PC-3 (cell line): Measurements from ENCODE around the gene GLMN. TPM values are rescaled to one million over a fixed set of nuclear protein-coding genes. Genes with fewer than 3 reads are reported as not detected.

Experiments used
- ATAC-seq: fragments of 200-7000 bp; cut with Tn5 transposase; 2 replicates; pipeline ENCODE4 v1.9.1; 2020; ENCODE audit warnings: mild to moderate bottlenecking, moderate library complexity
- BruUV-seq: library from RNA; stranded (reverse); fragments of 400-500 nt; replicated peaks from 2 replicates; lab custom pipeline; 2021; lab: Mats Ljungman, UMichigan
- CTCF ChIA-PET: fragments of 300-600 bp; sonication (Branson Sonifier 250); formaldehyde crosslinking; loops from one replicate; lab custom pipeline; 2022; ENCODE audit warnings: antibody characterized with exemption; lab: Charles Lee
- POLR2A ChIA-PET: fragments of 300-600 bp; sonication (Branson Sonifier 250); formaldehyde crosslinking; loops from one replicate; lab custom pipeline; 2022; ENCODE audit warnings: antibody characterized with exemption; ENCODE audit not compliant: unreplicated experiment; lab: Charles Lee
- DNase-seq: peaks from one replicate; pipeline ENCODE4 v3.0.0-alpha.2; 2015
- H2AFZ ChIP-seq: fragments of 300-600 bp; sonication (generic); 2 replicates; pipeline ENCODE4 v1.6.0; 2016; ENCODE audit warnings: antibody characterized with exemption, low read length
- H3F3A ChIP-seq: fragments of 300-600 bp; sonication (generic); one replicate; pipeline ENCODE4 v1.6.0; 2017; ENCODE audit warnings: antibody characterized with exemption, low read length, control low read depth, mild to moderate bottlenecking; ENCODE audit not compliant: unreplicated experiment
- H3K27ac ChIP-seq: fragments of 300-600 bp; sonication (generic); 2 replicates; pipeline ENCODE4 v1.5.1; 2016; ENCODE audit warnings: mild to moderate bottlenecking, low read length
- H3K27me3 ChIP-seq: fragments of 300-600 bp; sonication (generic); 2 replicates; pipeline ENCODE4 v1.6.1; 2016; ENCODE audit warnings: low read length, mixed read lengths
- H3K36me3 ChIP-seq: fragments of 300-600 bp; sonication (generic); 2 replicates; pipeline ENCODE4 v1.6.1; 2016; ENCODE audit warnings: low read depth, mixed run types, low read length, mixed read lengths
- H3K4me1 ChIP-seq: fragments of 300-600 bp; sonication (generic); 2 replicates; pipeline ENCODE4 v1.5.1; 2016; ENCODE audit warnings: low read length; ENCODE audit not compliant: insufficient read depth
- H3K4me2 ChIP-seq: fragments of 300-600 bp; sonication (generic); 2 replicates; pipeline ENCODE4 v1.6.0; 2016; ENCODE audit warnings: low read length
- H3K4me3 ChIP-seq: fragments of 300-600 bp; sonication (generic); 2 replicates; pipeline ENCODE4 v1.5.1; 2016; ENCODE audit warnings: mild to moderate bottlenecking, low read length, mixed read lengths
- H3K79me2 ChIP-seq: fragments of 300-600 bp; sonication (generic); 2 replicates; pipeline ENCODE4 v1.6.1; 2017; ENCODE audit warnings: low read length, mixed read lengths
- H3K9ac ChIP-seq: fragments of 300-600 bp; sonication (generic); 2 replicates; pipeline ENCODE4 v1.6.0; 2016; ENCODE audit warnings: mild to moderate bottlenecking, low read length
- H3K9me2 ChIP-seq: fragments of 300-600 bp; sonication (generic); replicated peaks from 2 replicates; pipeline ENCODE4 v1.6.1; 2016; ENCODE audit warnings: mixed run types, low read length, mixed read lengths
- H3K9me3 ChIP-seq: fragments of 300-600 bp; sonication (generic); 2 replicates; pipeline ENCODE4 v1.6.1; 2016; ENCODE audit warnings: low read length, mixed read lengths
- H4K20me1 ChIP-seq: fragments of 300-600 bp; sonication (generic); 2 replicates; pipeline ENCODE4 v1.6.1; 2016; ENCODE audit warnings: low read length, mixed read lengths
- EZH2 ChIP-seq: fragments of 300-600 bp; sonication (generic); IDR thresholded peaks from one replicate; pipeline ENCODE4 v1.6.1; 2017; ENCODE audit warnings: antibody characterized with exemption, mild to moderate bottlenecking, low read length; ENCODE audit not compliant: unreplicated experiment
- EZH2phosphoT487 ChIP-seq: fragments of 300-600 bp; sonication (generic); IDR thresholded peaks from 2 replicates; pipeline ENCODE4 v1.6.1; 2018; ENCODE audit warnings: mild to moderate bottlenecking, antibody characterized with exemption, low read length, borderline replicate concordance
- intact Hi-C: fragments of 100-400 bp; cut with micrococcal nuclease; formaldehyde crosslinking; loops from 2 replicates; pipeline ENCODE4 v1.9.0; 2023
- total RNA-seq: library from RNA; depleted of rRNA; stranded (reverse); fragments of >200 nt; gene quantifications from 2 replicates; pipeline ENCODE4 v1.2.3, GENCODE V29; 2014
- TF ChIP-seq, protein P1 (sequence below): fragments of 300-600 bp; sonication (generic); conservative IDR thresholded peaks from 2 replicates; pipeline ENCODE4 v1.5.1; 2017; ENCODE audit warnings: antibody characterized with exemption, low read depth, mild to moderate bottlenecking, low read length

The GLMN gene
- total RNA-seq, 1 experiment from 2014 or later: 13.6 TPM

DNA sequence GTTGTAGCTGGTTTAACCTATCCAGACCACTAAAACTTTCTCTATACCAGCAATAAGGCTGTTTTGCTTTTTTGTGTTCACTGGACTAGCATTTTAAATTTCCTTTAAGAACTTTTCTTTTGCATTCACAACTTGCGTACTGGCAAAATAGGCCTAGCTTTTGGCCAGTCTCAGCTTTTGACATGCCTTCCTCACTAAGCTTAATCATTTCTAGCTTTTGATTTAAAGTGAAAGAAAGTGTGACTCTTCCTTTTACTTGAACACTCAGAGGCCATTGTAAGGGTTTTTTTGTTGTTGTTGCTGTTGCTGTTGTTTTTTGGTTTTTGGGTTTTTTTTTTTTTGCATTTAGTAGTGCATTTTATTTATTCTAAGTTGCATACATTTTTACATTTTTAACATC, 15.2 kb upstream of the GLMN start:
- H3K79me2 ChIP-seq: no peaks in the 10 kb centered on the region
- no peak overlapping the region for H3K4me3 ChIP-seq
- TF ChIP-seq EZH2 (no peak), EZH2phosphoT487 (no peak)
- TF ChIP-seq, protein P1, sequence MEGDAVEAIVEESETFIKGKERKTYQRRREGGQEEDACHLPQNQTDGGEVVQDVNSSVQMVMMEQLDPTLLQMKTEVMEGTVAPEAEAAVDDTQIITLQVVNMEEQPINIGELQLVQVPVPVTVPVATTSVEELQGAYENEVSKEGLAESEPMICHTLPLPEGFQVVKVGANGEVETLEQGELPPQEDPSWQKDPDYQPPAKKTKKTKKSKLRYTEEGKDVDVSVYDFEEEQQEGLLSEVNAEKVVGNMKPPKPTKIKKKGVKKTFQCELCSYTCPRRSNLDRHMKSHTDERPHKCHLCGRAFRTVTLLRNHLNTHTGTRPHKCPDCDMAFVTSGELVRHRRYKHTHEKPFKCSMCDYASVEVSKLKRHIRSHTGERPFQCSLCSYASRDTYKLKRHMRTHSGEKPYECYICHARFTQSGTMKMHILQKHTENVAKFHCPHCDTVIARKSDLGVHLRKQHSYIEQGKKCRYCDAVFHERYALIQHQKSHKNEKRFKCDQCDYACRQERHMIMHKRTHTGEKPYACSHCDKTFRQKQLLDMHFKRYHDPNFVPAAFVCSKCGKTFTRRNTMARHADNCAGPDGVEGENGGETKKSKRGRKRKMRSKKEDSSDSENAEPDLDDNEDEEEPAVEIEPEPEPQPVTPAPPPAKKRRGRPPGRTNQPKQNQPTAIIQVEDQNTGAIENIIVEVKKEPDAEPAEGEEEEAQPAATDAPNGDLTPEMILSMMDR: no peak
- intact Hi-C loops: loop anchor here (5.0 kb wide), 1 partner anchor 283 kb away; no protein-coding TSS in a partner anchor
- ChIA-PET POLR2A (no interaction called here), CTCF (no interaction called here)
- no peak overlapping the region for H3K9ac ChIP-seq
- H3F3A ChIP-seq: no peaks in the 10 kb centered on the region
- no peaks in the 10 kb centered on the region for H3K9me3 ChIP-seq
- no peaks in the 10 kb centered on the region for H4K20me1 ChIP-seq
- no peak overlapping the region for H2AFZ ChIP-seq
- DNase-seq (no peak), ATAC-seq (no peak)
- peaks cover 6% of the 10 kb centered on the region; the same call in 1 of the 2 replicates for H3K4me1 ChIP-seq
- H3K9me2 ChIP-seq: no peaks in the 10 kb centered on the region
- no peak overlapping the region for H3K27ac ChIP-seq
- H3K4me2 ChIP-seq: no peak overlapping the region
- no peaks in the 10 kb centered on the region for H3K27me3 ChIP-seq
- BruUV-seq: no TSS peak
- H3K36me3 ChIP-seq: 0 out of 2 replicates have a peak, but pooled peaks cover 9% of the 10 kb centered on the region

DNA sequence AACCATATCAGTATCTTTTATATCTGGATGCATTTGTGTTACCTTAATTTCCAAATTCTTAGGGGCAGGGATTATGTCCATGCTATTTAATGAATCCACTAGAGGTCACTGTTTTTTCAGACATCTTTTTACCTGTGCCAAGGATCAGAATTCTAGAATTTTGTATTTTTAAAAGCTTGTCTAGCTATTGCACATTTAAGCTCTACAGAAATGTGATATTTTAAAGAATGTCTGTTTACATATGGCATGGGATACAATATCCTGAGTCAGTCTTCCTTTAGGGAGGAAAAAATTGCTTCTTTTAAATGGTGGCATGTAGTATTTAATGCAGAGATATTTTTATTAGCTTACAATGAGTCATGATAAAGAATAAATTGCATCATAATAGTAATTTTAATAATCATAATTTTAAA, 11.4 kb upstream of the GLMN start:
- TF ChIP-seq EZH2phosphoT487: no peak
- TF ChIP-seq, protein P1: peak; percentile 84
- ATAC-seq (peak; percentile 97), DNase-seq (peak; percentile 75)
- CTCF ChIA-PET: interaction anchor here (0.5 to 1.0 kb wide), 17 partner anchors 10 to 797 kb away, joined by 3 to 9 read pairs (median 3); partner anchors contain the start of genes EVI5 and RPL5
- no peak overlapping the region for H2AFZ ChIP-seq
- H3K9me3 ChIP-seq: no peaks in the 10 kb centered on the region
- intact Hi-C loops: loop anchor here (1.0 to 5.0 kb wide), 2 partner anchors 287 to 313 kb away; no protein-coding TSS in a partner anchor
- H3K27ac ChIP-seq: no peak overlapping the region
- peaks cover 6% of the 10 kb centered on the region; the same call in 1 of the 2 replicates for H3K4me1 ChIP-seq
- H3F3A ChIP-seq: no peaks in the 10 kb centered on the region
- H3K4me2 ChIP-seq: no peak overlapping the region
- peaks cover 25% of the 10 kb centered on the region; the same call in 1 of the 2 replicates for H3K36me3 ChIP-seq
- no peak overlapping the region for H3K4me3 ChIP-seq
- H3K27me3 ChIP-seq: no peaks in the 10 kb centered on the region
- H3K9ac ChIP-seq: no peak overlapping the region
- POLR2A ChIA-PET: interaction anchor here (0.5 to 0.6 kb wide), 2 partner anchors 41 to 494 kb away, joined by 4 to 28 read pairs; no protein-coding TSS in a partner anchor
- no TSS peak for BruUV-seq
- H3K9me2 ChIP-seq: no peaks in the 10 kb centered on the region
- H4K20me1 ChIP-seq: no peaks in the 10 kb centered on the region
- no peaks in the 10 kb centered on the region for H3K79me2 ChIP-seq

DNA sequence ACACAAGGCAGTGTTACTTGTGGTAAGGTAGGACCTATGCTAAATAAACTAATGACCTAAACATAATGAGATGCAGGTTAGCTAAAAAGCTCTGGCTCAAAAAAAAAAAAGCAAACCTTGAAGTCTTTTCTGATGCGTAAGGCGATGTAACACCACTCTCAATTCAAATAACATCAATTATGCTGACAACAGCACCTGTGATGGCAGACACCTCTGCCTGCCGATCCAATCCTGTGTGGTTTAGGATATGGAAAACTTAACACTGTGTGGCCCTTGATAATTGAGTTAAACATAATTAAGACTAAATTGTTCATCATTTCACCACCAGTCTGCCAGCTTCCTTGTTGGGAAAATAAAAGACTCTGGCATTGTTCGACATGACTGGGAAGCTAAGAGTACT, 9.2 kb upstream of the GLMN start:
- Histone ChIP-seq H3K27me3 (no peaks in the 10 kb centered on the region), H3K36me3 (peaks cover 32% of the 10 kb centered on the region; the same call in 1 of the 2 replicates), H3K4me1 (peaks cover 6% of the 10 kb centered on the region; the same call in 1 of the 2 replicates), H3K4me2 (no peak overlapping the region), H3F3A (no peaks in the 10 kb centered on the region), H3K27ac (no peak overlapping the region), H3K79me2 (no peaks in the 10 kb centered on the region), H3K9me2 (no peaks in the 10 kb centered on the region), H3K9me3 (no peaks in the 10 kb centered on the region), H3K9ac (no peak overlapping the region), H2AFZ (no peak overlapping the region), H3K4me3 (no peak overlapping the region), H4K20me1 (no peaks in the 10 kb centered on the region)
- CTCF ChIA-PET: no interaction called here
- TF ChIP-seq, protein P1: no peak
- TF ChIP-seq EZH2phosphoT487: no peak
- no peak for TF ChIP-seq EZH2
- POLR2A ChIA-PET: no interaction called here
- DNase-seq (no peak), ATAC-seq (no peak)
- no TSS peak for BruUV-seq
- intact Hi-C loops: no loop called here
